ENCODE results near the gene ENTHD1. TPM values are rescaled to one million over a fixed set of nuclear protein-coding genes. Genes with fewer than 3 reads are reported as not detected.

The ENTHD1 gene
- total RNA-seq, 1 donor from 2014 or later: 0.08 TPM

DNA sequence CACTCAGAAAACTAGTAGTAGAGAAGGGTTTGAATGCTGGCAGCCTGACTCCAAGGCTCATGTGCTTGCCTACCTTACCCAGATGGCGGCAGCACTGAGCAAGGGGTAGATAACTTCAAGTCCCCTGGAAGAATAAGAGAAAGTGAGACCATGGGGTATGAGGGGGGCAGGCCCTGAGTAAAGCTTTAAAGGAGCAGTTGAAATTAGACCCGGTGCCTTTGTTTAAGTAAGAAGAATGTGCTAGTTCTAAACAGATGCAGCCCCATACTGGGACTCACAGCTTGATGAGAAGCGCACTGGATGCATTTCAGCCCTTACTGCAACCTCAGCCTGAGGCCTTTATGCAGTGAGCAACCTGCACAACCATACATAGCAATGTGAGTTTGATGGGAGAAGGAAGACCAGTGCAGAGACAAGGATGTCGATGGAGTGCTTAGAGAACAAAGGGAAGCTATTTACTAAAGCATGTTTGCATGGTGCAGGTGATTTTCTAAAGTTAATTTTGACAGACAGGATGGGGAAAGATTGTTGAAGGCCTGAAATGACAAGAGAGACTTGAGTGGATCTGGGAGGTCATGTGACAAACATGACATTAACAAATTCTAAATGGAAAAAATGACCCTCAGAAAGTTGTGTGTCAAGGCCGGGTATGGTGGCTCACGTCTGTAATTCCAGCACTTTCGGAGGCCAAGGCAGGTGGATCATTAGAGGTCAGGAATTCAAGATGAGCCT lies 39.5 kb upstream of the ENTHD1 start:
- intact Hi-C loops (cut with micrococcal nuclease): loop anchor here (1.0 to 2.0 kb wide), 3 partner anchors 12 to 400 kb away; partner anchors contain the start of gene RPS19BP1
- no peak for DNase-seq (ENCODE audit: low spot score)
- Mint-ChIP-seq H3K36me3 (ENCODE audit: low read depth) (peaks cover 22% of the 10 kb centered on the region), H3K4me1 (ENCODE audit: low read depth) (peaks cover 55% of the 10 kb centered on the region), H3K4me3 (peak overlapping the region; percentile 80), H3K9me3 (no peaks in the 10 kb centered on the region), H3K27ac (peak overlapping the region; percentile 91), H3K27me3 (ENCODE audit: insufficient read depth) (no peaks in the 10 kb centered on the region)

DNA sequence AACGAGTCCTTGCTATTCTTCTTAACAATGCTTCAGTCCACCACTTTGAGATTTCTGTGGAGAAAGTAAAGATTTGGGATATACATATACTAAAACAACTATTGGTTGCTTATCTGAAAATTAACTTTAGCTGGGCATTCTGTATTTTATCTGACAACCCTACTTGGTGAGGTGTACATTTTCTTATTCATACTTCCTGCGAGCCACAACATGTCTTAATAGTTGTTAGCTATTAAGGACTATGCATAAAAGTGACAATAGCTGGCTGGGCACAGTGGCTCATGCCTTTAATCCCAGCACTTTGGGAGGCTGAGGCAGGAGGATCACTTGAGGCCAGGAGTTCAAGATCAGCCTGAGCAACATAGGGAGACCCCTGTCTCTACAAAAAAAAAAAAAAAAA lies 38.6 kb upstream of the ENTHD1 start:
- no peaks in the 10 kb centered on the region for H3K27me3 Mint-ChIP-seq (ENCODE audit: insufficient read depth)
- no peaks in the 10 kb centered on the region for H3K9me3 Mint-ChIP-seq
- H3K4me1 Mint-ChIP-seq (ENCODE audit: low read depth): peaks cover 46% of the 10 kb centered on the region
- peak overlapping the region; percentile 62 for H3K27ac Mint-ChIP-seq
- no peak overlapping the region for H3K4me3 Mint-ChIP-seq
- intact Hi-C loops (cut with micrococcal nuclease): loop anchor here (2.0 kb wide), 1 partner anchor 399 kb away; the partner anchor contains the start of gene RPS19BP1
- peaks cover 26% of the 10 kb centered on the region for H3K36me3 Mint-ChIP-seq (ENCODE audit: low read depth)
- no peak for DNase-seq (ENCODE audit: low spot score)

DNA sequence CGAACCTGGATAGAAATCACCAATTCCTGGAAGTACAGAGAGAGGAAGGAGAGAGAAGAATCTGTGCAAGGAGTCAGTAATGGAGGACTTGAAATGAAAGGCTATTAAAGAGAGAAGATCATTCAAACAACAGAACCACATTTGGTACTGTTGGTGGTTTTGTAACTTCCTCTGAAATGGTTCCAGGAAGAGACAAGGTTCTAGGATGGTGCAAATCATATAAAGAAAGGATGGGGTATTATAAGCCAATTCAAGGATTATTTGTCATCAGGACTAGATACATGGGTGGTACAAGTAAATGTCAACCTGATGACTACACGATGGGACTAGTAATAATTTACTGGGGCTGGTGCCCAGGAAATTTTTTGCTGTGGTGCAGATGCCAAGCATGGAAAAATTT lies 37.7 kb upstream of the ENTHD1 start:
- DNase-seq (ENCODE audit: low spot score): no peak
- no peak overlapping the region for H3K27ac Mint-ChIP-seq
- peaks cover 25% of the 10 kb centered on the region for H3K36me3 Mint-ChIP-seq (ENCODE audit: low read depth)
- H3K9me3 Mint-ChIP-seq: no peaks in the 10 kb centered on the region
- intact Hi-C loops (cut with micrococcal nuclease): loop anchor here (1.0 kb wide), 1 partner anchor 9 kb away; no protein-coding TSS in a partner anchor
- H3K4me3 Mint-ChIP-seq: no peak overlapping the region
- no peaks in the 10 kb centered on the region for H3K27me3 Mint-ChIP-seq (ENCODE audit: insufficient read depth)
- H3K4me1 Mint-ChIP-seq (ENCODE audit: low read depth): peaks cover 41% of the 10 kb centered on the region

DNA sequence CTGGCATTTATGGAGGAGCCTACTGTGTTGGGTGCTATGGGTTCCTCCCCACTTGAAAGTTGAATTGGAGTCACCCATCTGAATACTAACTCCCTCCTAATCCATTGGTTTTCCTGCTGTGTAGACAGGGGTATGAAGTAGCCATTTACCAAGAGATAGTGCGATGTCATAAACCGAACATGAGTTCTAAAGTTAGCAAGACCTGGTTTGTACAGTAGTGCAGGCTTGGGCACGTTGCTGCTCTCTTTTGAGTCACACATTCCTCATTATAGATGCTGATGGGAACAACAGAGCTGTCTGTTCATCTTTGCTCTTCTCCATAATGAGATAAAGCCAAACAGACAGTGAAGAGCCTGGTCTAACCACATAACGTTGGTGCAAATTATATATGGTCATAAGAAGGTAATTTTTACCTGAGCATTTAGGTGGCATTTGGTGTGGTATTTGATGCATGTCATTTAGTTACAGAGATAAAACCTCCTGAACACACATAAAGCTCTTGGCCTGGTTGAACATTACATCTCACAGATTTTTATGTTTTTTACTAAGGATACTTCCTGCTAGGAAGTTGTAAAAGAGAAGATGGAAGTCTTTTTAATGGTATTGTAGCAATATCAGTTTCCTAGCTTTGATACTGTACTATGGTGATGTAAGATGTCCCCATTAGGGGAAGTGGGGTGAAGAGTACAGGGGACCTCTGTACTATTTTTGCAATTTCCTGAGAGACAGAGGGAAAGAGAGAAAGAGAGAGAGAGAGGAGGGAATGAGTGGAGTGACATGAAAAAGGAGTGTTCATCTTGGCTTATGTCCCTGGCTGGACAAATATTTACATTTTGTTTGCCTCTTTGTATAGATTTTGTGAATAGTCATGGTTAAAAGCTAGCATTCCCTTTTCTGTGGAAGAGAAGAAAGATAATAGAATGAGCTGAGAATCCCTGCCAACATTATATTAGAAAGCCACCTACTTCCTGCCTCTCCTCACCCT lies 35.3 kb upstream of the ENTHD1 start:
- peaks cover 39% of the 10 kb centered on the region for H3K4me1 Mint-ChIP-seq (ENCODE audit: low read depth)
- no peaks in the 10 kb centered on the region for H3K9me3 Mint-ChIP-seq
- no peak overlapping the region for H3K27ac Mint-ChIP-seq
- intact Hi-C loops (cut with micrococcal nuclease): loop anchor here (5.0 kb wide), 1 partner anchor 33 kb away; the partner anchor contains the start of gene TMA7B
- no peaks in the 10 kb centered on the region for H3K27me3 Mint-ChIP-seq (ENCODE audit: insufficient read depth)
- H3K36me3 Mint-ChIP-seq (ENCODE audit: low read depth): peaks cover 26% of the 10 kb centered on the region
- H3K4me3 Mint-ChIP-seq: no peak overlapping the region
- DNase-seq (ENCODE audit: low spot score): no peak

DNA sequence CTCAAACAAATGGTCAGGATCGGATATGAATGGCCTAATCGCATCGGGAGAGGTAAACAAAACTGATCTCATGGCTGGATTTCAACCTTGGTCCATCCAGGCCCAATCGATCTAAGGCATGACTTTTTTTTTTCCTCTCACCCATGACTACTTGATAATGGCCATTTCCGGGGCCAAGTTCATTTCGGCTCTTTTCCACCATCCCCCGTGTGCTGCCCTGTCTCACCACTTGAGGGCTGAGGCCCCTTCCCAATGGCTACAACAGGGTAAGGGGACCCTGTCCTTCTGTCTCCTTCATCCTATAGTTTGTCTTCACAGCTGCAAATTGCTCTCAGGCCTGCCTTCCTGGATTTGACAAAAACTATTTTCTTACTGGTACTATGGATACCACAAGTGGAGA lies 34.0 kb upstream of the ENTHD1 start:
- Mint-ChIP-seq H3K27ac (no peak overlapping the region), H3K4me3 (no peak overlapping the region), H3K27me3 (ENCODE audit: insufficient read depth) (no peaks in the 10 kb centered on the region), H3K9me3 (no peaks in the 10 kb centered on the region), H3K36me3 (ENCODE audit: low read depth) (peaks cover 22% of the 10 kb centered on the region), H3K4me1 (ENCODE audit: low read depth) (peaks cover 37% of the 10 kb centered on the region)
- intact Hi-C loops (cut with micrococcal nuclease): loop anchor here (2.0 to 5.0 kb wide), 3 partner anchors 13 to 35 kb away; partner anchors contain the start of gene TMA7B
- no peak for DNase-seq (ENCODE audit: low spot score)

DNA sequence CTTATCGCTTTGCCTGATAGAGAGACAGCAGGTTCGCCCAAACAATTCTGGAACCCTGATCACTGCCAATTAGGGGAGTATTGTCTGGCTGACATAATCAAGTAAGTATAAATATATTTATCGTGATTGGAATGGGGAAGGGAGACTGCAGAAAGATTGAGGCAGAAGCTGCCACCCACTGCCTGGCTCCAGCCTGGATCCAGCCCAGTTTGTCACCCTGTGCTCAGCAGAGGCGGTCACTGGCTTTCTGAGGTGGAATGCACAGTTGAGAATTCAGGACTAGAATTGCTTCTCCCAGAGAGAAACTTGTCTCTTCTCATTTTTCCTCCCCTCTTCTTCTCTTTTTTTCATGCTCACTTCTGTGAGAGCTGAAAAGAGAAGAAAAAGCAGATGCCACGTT lies 33.2 kb upstream of the ENTHD1 start:
- Mint-ChIP-seq H3K9me3 (no peaks in the 10 kb centered on the region), H3K36me3 (ENCODE audit: low read depth) (peaks cover 29% of the 10 kb centered on the region), H3K27me3 (ENCODE audit: insufficient read depth) (no peaks in the 10 kb centered on the region), H3K27ac (peak overlapping the region; percentile 96), H3K4me3 (no peak overlapping the region), H3K4me1 (ENCODE audit: low read depth) (peaks cover 45% of the 10 kb centered on the region)
- DNase-seq (ENCODE audit: low spot score): no peak
- intact Hi-C loops (cut with micrococcal nuclease): loop anchor here (1.0 to 5.0 kb wide), 4 partner anchors 8 to 36 kb away; partner anchors contain the start of gene TMA7B

DNA sequence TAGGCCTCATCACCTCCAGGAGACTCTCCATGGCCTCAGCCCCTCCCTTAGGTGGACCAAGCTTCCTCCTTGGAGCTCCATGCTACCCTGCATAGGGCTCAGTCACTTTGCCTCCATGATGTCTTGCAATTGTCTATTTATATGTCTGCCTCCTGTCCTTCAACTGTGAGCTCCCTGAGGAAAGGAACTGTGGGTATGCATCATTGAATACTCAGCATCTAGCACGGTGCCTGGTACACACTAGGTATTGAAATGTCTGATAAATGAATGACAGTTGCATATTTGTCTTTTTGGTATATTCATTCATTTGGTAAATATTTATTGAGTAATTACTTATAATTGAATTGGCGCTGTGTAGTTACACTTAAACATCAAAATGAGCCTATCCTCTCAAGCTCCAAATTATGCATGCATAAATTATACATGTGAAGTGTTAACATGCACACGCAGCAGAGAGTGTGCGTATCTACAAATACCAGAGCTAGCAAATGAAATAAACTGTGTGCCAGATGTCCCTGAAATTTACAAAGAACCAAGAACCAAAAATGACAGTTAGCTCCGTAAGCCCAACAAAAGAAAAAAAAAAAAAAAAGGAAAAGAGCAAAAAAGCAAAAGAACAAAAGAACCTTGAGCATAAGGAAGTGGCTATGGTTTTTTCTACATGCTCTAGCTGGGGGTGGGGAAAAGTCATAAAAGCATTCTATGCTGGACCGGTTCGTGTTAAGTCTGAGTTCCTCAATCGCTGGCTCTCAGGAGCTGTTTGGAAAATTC lies 32.5 kb upstream of the ENTHD1 start:
- peaks cover 52% of the 10 kb centered on the region for H3K4me1 Mint-ChIP-seq (ENCODE audit: low read depth)
- intact Hi-C loops (cut with micrococcal nuclease): loop anchor here (1.0 to 5.0 kb wide), 4 partner anchors 8 to 36 kb away; partner anchors contain the start of gene TMA7B
- no peaks in the 10 kb centered on the region for H3K9me3 Mint-ChIP-seq
- no peaks in the 10 kb centered on the region for H3K27me3 Mint-ChIP-seq (ENCODE audit: insufficient read depth)
- H3K4me3 Mint-ChIP-seq: no peak overlapping the region
- peak overlapping the region; percentile 96 for H3K27ac Mint-ChIP-seq
- H3K36me3 Mint-ChIP-seq (ENCODE audit: low read depth): peaks cover 29% of the 10 kb centered on the region
- DNase-seq (ENCODE audit: low spot score): no peak

DNA sequence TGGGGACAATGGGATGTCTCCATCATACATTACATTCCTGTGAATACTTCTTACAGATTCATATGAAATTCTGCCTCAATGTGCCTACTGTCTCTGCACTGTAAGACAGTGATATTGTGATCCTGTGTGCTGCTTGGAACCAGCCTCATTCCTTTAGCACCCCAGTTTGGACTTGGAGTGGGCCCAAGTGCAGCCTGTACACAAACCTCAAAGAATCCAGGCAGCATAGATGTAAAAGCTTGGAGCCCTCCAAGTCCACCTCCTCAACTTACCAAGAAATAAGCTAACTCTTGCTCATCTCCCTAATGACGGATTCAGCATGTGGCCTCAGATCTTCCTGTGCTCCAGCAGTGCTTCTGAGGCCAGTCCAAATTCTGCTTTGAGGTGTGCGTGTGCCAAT lies 31.7 kb upstream of the ENTHD1 start:
- no peaks in the 10 kb centered on the region for H3K9me3 Mint-ChIP-seq
- H3K27ac Mint-ChIP-seq: peak overlapping the region; percentile 96
- DNase-seq (ENCODE audit: low spot score): no peak
- H3K4me1 Mint-ChIP-seq (ENCODE audit: low read depth): peaks cover 60% of the 10 kb centered on the region
- H3K4me3 Mint-ChIP-seq: no peak overlapping the region
- intact Hi-C loops (cut with micrococcal nuclease): loop anchor here (5.0 kb wide), 1 partner anchor 37 kb away; the partner anchor contains the start of gene TMA7B
- H3K36me3 Mint-ChIP-seq (ENCODE audit: low read depth): peaks cover 29% of the 10 kb centered on the region
- no peaks in the 10 kb centered on the region for H3K27me3 Mint-ChIP-seq (ENCODE audit: insufficient read depth)

DNA sequence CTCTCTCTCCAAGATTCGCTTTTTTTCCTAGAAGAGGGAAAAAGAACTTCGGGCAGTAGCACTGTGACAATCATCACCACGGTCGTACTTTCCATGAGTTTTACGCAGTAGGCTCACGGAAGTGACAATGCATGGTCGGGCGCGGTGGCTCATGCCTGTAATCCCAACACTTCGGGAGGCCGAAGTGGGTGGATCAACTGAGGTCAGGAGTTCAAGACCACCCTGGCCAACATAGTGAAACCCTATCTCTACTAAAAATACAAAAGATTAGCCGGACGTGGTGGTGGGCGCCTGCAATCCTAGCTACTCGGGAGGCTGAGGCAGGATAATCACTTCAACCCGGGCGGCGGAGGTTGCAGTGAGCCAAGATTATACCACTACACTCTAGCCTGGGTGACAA lies 30.7 kb upstream of the ENTHD1 start:
- Mint-ChIP-seq H3K36me3 (ENCODE audit: low read depth) (peaks cover 29% of the 10 kb centered on the region), H3K4me1 (ENCODE audit: low read depth) (peaks cover 70% of the 10 kb centered on the region), H3K9me3 (no peaks in the 10 kb centered on the region), H3K27me3 (ENCODE audit: insufficient read depth) (no peaks in the 10 kb centered on the region), H3K27ac (peak overlapping the region; percentile 14), H3K4me3 (peak overlapping the region; percentile 6)
- intact Hi-C loops (cut with micrococcal nuclease): loop anchor here (5.0 kb wide), 1 partner anchor 253 kb away; the partner anchor contains the start of gene TNRC6B
- no peak for DNase-seq (ENCODE audit: low spot score)

DNA sequence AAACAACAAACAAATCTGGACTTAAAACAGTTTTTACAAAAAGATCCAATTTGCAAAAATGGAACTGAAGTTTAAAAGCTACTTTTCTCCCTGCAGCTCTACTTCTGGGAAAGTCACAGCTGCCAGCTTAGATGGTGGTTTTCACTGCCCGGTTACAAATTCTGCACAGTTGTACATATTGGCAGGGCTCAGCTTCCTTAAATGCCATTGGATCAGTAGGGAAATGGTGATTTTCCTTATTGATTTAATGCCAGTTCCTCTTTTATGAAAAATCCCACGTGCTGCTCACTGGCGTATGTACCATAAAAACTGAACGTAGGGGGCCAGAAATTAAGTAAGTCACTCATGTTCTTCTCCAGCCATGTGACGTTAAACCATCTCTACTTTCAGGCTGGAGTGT lies 30.1 kb upstream of the ENTHD1 start:
- intact Hi-C loops (cut with micrococcal nuclease): loop anchor here (5.0 kb wide), 1 partner anchor 254 kb away; the partner anchor contains the start of gene TNRC6B
- Mint-ChIP-seq H3K27me3 (ENCODE audit: insufficient read depth) (no peaks in the 10 kb centered on the region), H3K36me3 (ENCODE audit: low read depth) (peaks cover 29% of the 10 kb centered on the region), H3K27ac (no peak overlapping the region), H3K9me3 (no peaks in the 10 kb centered on the region), H3K4me1 (ENCODE audit: low read depth) (peaks cover 71% of the 10 kb centered on the region), H3K4me3 (no peak overlapping the region)
- DNase-seq (ENCODE audit: low spot score): no peak

DNA sequence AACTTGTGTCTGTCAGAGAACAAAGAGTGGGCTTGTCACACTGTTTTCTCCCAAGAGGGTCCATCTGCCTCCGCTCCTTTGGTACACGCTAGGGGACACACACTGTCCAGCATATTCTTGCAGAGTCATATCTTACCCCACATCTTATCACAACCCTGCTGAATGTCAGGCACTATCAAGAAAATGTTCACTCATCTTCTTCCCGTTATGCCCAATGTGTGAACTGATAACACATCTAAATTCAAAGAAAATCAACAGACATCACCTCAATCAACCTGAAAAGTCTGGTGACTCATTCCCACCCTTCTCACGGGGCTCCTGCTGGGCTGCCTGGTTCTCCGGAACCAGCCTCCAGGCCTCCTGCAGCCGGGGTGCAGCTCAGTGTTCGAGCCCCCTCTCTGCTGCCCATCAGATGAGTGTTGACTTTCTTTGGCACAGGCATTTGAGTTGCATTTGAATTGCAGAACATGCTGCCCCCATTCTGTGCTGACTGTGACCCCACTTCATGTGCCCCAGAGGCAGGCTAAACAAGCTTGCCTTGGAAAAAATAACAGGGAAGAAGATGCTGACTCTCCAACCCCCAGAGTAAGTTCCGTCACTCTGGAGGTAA lies 26.7 kb upstream of the ENTHD1 start:
- peaks cover 20% of the 10 kb centered on the region for H3K36me3 Mint-ChIP-seq (ENCODE audit: low read depth)
- H3K27me3 Mint-ChIP-seq (ENCODE audit: insufficient read depth): no peaks in the 10 kb centered on the region
- intact Hi-C loops (cut with micrococcal nuclease): loop anchor here (1.0 to 5.0 kb wide), 3 partner anchors 10 to 257 kb away; partner anchors contain the start of gene TNRC6B

More for the DNA sequence above, 26.7 kb upstream of the ENTHD1 start:
- Mint-ChIP-seq H3K4me1 (ENCODE audit: low read depth) (peaks cover 88% of the 10 kb centered on the region), H3K9me3 (no peaks in the 10 kb centered on the region), H3K4me3 (peak overlapping the region; percentile 74), H3K27ac (peak overlapping the region; percentile 95)
- peak; percentile 51 for DNase-seq (ENCODE audit: low spot score)
